Hepatocyte (in vitro differentiated cells): ENCODE data around the gene LY6G6F. TPM values are rescaled to one million over a fixed set of nuclear protein-coding genes. Genes with fewer than 3 reads are reported as not detected.

Experiments
- DNase-seq: peaks from one replicate; pipeline ENCODE4 v3.0.0-alpha.2; 2016; ENCODE audit warnings: low spot score
- H2AFZ ChIP-seq: fragments of 200-600 bp; sonication (generic); 2 replicates; pipeline ENCODE4 v1.6.0; 2016; ENCODE audit warnings: antibody characterized with exemption, mild to moderate bottlenecking
- H3K27ac ChIP-seq: fragments of 200-600 bp; sonication (generic); 2 replicates; pipeline ENCODE4 v1.5.1; 2016; ENCODE audit warnings: mild to moderate bottlenecking
- H3K27me3 ChIP-seq: fragments of 200-600 bp; sonication (generic); 2 replicates; pipeline ENCODE4 v1.6.1; 2016
- H3K36me3 ChIP-seq: fragments of 200-600 bp; sonication (generic); replicated peaks from 2 replicates; pipeline ENCODE4 v1.5.1; 2016; ENCODE audit warnings: low read depth; ENCODE audit not compliant: insufficient read depth
- H3K4me1 ChIP-seq: fragments of 200-600 bp; sonication (generic); 2 replicates; pipeline ENCODE4 v1.5.1; 2016; ENCODE audit warnings: mild to moderate bottlenecking, moderate library complexity; ENCODE audit not compliant: insufficient read depth
- H3K4me2 ChIP-seq: fragments of 200-600 bp; sonication (generic); 2 replicates; pipeline ENCODE4 v1.6.0; 2016
- H3K4me3 ChIP-seq: fragments of 200-600 bp; sonication (generic); 2 replicates; pipeline ENCODE4 v1.5.1; 2016; ENCODE audit warnings: mild to moderate bottlenecking
- H3K79me2 ChIP-seq: fragments of 200-600 bp; sonication (generic); 2 replicates; pipeline ENCODE4 v1.6.0; 2017; ENCODE audit warnings: mild to moderate bottlenecking
- H3K9me2 ChIP-seq: fragments of 200-600 bp; sonication (generic); replicated peaks from 2 replicates; pipeline ENCODE4 v1.6.0; 2017; ENCODE audit warnings: mild to moderate bottlenecking; ENCODE audit not compliant: insufficient read depth
- H3K9me3 ChIP-seq: fragments of 200-600 bp; sonication (generic); 2 replicates; pipeline ENCODE4 v1.5.1; 2016; ENCODE audit warnings: low read depth, mild to moderate bottlenecking
- H4K20me1 ChIP-seq: fragments of 200-600 bp; sonication (generic); 2 replicates; pipeline ENCODE4 v1.6.0; 2016; ENCODE audit warnings: mild to moderate bottlenecking; ENCODE audit not compliant: insufficient read depth, poor library complexity, severe bottlenecking
- CTCF ChIP-seq: fragments of 200-600 bp; sonication (generic); IDR thresholded peaks from 2 replicates; pipeline ENCODE4 v1.5.1; 2016; ENCODE audit warnings: antibody characterized with exemption, mild to moderate bottlenecking; ENCODE audit not compliant: poor library complexity
- EZH2 ChIP-seq: fragments of 200-600 bp; sonication (generic); IDR thresholded peaks from 2 replicates; pipeline ENCODE4 v1.6.1; 2016; ENCODE audit warnings: antibody characterized with exemption, mild to moderate bottlenecking, borderline replicate concordance
- EZH2phosphoT487 ChIP-seq: fragments of 200-600 bp; sonication (generic); IDR thresholded peaks from one replicate; pipeline ENCODE4 v1.6.1; 2018; ENCODE audit warnings: antibody characterized with exemption, mild to moderate bottlenecking, low read depth, moderate library complexity; ENCODE audit not compliant: unreplicated experiment, severe bottlenecking
- WGBS: methylation state at CpG from one replicate; pipeline ENCODE4 v1.1.6; 2016; ENCODE audit warnings: low lambda C conversion rate; ENCODE audit errors: missing lambda C conversion rate; 5-methylcytosine and 5-hydroxymethylcytosine counted together
- polyA plus RNA-seq: library from polyadenylated mRNA; unstranded; fragments of >200 nt; fragmentation: Nextera tagmentation; extraction: Ambion mirVana; gene quantifications from 2 replicates; pipeline ENCODE4 v1.2.1, GENCODE V29; 2016
- total RNA-seq: library from RNA; depleted of rRNA; stranded (reverse); fragments of >200 nt; gene quantifications from 2 replicates; pipeline ENCODE4 v1.2.3, GENCODE V29; 2014

Gene LY6G6F
- total and polyA plus RNA-seq, 2 experiments from 2014 or later = not detected

DNA sequence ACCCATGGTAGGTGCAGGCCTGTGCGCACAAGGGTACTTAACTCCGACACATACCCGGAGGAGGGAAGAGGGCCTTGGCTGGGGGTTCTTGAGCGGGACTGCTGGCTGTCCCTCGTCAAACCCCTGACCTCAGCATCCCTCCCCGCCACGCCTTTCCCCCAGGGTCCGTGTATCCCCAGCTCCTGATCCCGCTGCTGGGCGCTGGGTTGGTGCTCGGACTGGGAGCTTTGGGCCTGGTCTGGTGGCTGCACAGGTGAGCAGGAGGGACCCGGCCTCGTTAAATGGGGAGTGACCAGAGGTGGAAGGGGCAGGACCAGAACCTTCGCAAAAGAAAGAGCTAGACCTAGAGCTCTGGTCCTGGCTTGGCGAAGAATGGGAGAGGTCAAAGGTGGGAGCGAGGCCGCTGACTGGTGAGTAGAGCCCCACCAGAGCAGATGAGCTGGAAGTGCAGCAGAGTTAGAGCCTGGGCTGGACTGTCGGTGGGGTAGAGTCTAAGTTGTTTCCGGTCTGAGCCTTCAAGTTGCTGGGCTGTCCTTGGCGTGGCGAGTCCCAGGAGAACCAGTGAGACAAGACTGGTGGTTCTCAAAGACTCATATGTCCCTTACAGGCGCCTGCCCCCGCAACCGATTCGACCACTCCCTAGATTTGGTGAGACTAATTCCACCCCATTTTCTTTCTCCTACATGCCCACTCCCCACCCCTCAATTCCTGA lies 17.5 kb downstream of the LY6G6F start:
- Histone ChIP-seq H3K27me3 (no peaks in the 10 kb centered on the region), H3K4me3 (no peak overlapping the region), H3K4me2 (no peak overlapping the region), H3K36me3 (no peaks in the 10 kb centered on the region), H3K27ac (no peak overlapping the region), H3K4me1 (no peaks in the 10 kb centered on the region), H3K79me2 (peaks cover 14% of the 10 kb centered on the region), H3K9me3 (no peaks in the 10 kb centered on the region), H4K20me1 (peaks cover 10% of the 10 kb centered on the region), H3K9me2 (no peaks in the 10 kb centered on the region), H2AFZ (no peak overlapping the region)
- no peak for TF ChIP-seq EZH2phosphoT487
- 95% methylated on average over 24 of the region's 25 CpGs for WGBS
- no peak for DNase-seq

DNA sequence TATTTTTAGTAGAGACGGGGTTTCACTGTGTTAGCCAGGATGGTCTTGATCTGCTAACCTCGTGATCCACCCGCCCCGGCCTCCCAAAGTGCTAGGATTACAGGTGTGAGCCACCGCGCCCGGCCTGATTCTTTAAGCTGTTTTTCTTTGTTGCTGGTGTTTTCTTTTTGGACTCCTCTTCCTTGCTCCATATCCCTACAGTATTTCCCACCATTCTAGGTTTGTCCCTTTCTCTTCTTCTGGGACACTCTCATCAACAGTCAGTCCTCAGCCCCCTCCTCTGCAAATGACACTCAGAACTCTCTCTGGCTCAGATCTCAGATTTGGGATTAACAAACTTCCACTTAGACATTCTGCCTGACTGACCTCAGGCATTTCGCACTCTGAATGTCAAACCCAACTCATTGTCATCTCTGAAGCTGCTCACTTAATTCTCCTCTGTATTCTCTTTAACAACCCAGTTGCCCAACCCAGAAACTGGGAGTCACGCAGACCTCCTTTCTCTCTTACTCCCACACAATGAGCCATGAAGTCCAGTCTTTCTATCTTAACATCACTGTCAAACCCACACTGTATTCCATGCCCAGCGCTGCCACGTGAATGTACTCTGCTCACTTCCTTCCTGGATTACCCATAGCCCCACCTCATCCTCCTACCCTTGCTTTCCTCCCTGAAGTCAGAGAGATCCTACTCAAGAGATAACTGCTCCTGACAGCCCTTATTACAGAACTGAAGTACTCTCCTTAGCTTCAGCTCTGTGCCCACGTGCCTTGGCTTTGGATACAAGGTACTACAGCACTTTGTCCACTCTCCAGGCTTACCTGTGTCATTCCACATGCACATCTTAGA lies 19.1 kb downstream of the LY6G6F start:
- H3K79me2 ChIP-seq = peaks cover 16% of the 10 kb centered on the region
- TF ChIP-seq CTCF = no peak
- no peak for TF ChIP-seq EZH2
- TF ChIP-seq EZH2phosphoT487 = no peak
- DNase-seq = no peak
- no peak overlapping the region for H3K4me3 ChIP-seq
- H3K9me3 ChIP-seq = no peaks in the 10 kb centered on the region
- no peaks in the 10 kb centered on the region for H3K9me2 ChIP-seq
- peaks cover 4% of the 10 kb centered on the region for H3K4me1 ChIP-seq
- no peak overlapping the region for H3K4me2 ChIP-seq
- no peak overlapping the region for H3K27ac ChIP-seq
- no peaks in the 10 kb centered on the region for H3K36me3 ChIP-seq
- no peaks in the 10 kb centered on the region for H3K27me3 ChIP-seq
- peaks cover 10% of the 10 kb centered on the region for H4K20me1 ChIP-seq
- 97% methylated on average over 12 of the region's 12 CpGs for WGBS
- H2AFZ ChIP-seq = no peak overlapping the region

DNA sequence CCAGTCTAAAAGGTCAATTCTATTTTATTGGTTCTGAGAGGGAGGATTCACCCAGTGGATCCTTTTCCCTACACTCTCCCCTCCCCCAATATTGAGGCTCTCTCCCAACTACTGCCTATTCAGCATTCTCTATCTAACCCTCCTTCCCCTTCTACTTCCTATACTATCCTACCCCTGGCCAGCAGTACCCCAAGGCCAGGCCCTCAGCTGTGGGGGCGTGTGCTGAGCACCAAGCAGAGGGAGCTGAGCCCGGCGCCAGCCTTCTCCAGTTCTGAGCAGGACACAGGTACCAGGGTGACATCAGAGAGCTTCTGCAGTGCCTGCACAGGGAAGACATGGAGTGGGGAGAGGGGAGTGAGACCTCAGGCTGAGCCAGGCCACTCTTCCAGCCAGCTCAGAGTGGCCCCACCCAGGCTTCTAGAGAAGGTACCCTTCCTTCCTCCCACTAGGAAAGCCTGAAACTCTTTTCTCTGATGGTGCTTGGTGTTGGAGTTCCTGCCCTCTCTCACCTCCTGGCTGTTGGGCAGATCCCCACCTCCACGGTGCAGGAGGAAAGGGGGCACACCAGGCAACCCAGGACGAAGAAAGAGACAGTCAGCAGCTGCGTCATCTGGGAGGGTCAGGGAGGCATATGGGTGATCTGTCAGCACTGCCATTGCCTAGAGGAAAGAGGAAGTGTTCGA lies 20.5 kb downstream of the LY6G6F start:
- peaks cover 14% of the 10 kb centered on the region for H4K20me1 ChIP-seq
- peaks cover 12% of the 10 kb centered on the region for H3K4me1 ChIP-seq
- H2AFZ ChIP-seq = no peak overlapping the region
- H3K79me2 ChIP-seq = peaks cover 25% of the 10 kb centered on the region
- no peak for DNase-seq
- H3K36me3 ChIP-seq = no peaks in the 10 kb centered on the region
- TF ChIP-seq EZH2 (no peak), CTCF (no peak), EZH2phosphoT487 (no peak)
- no peaks in the 10 kb centered on the region for H3K27me3 ChIP-seq
- no peak overlapping the region for H3K4me3 ChIP-seq
- H3K27ac ChIP-seq = no peak overlapping the region
- WGBS = 93% methylated on average over 7 of the region's 7 CpGs
- H3K9me2 ChIP-seq = no peaks in the 10 kb centered on the region
- H3K4me2 ChIP-seq = no peak overlapping the region
- H3K9me3 ChIP-seq = no peaks in the 10 kb centered on the region
